Measurements from ENCODE around the gene NHSL2. TPM values are rescaled to one million over a fixed set of nuclear protein-coding genes. Genes with fewer than 3 reads are reported as not detected.

The NHSL2 gene
- total RNA-seq, 4 donors from 2014 or later, result 1.5 to 2.7 (median 2.1) TPM

- no peaks in the 10 kb centered on the region for H3K27me3 ChIP-seq
- ATAC-seq (no peak), DNase-seq (no peak)
- H3K27ac ChIP-seq, result no peak overlapping the region
- H3K4me1 ChIP-seq, result no peaks in the 10 kb centered on the region
- TF ChIP-seq, protein P1, sequence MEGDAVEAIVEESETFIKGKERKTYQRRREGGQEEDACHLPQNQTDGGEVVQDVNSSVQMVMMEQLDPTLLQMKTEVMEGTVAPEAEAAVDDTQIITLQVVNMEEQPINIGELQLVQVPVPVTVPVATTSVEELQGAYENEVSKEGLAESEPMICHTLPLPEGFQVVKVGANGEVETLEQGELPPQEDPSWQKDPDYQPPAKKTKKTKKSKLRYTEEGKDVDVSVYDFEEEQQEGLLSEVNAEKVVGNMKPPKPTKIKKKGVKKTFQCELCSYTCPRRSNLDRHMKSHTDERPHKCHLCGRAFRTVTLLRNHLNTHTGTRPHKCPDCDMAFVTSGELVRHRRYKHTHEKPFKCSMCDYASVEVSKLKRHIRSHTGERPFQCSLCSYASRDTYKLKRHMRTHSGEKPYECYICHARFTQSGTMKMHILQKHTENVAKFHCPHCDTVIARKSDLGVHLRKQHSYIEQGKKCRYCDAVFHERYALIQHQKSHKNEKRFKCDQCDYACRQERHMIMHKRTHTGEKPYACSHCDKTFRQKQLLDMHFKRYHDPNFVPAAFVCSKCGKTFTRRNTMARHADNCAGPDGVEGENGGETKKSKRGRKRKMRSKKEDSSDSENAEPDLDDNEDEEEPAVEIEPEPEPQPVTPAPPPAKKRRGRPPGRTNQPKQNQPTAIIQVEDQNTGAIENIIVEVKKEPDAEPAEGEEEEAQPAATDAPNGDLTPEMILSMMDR (IDR thresholded peaks at IDR 0.05 in 4 of 5, conservative IDR thresholded peaks at IDR 0.05 in 1 of 5), result no peak
- no peak for TF ChIP-seq POLR2A (IDR thresholded peaks at IDR 0.05)
- no peaks in the 10 kb centered on the region for H3K9me3 ChIP-seq
- in situ Hi-C loops (cut with MboI; ENCODE audit: low sequenced_read_pairs in 4 of 4), result no loop called here
- intact Hi-C loops (cut with DNase I; ENCODE audit: low total_unique reads), result no loop called here
- no peaks in the 10 kb centered on the region for H3K36me3 ChIP-seq
- no peak overlapping the region for H3K4me3 ChIP-seq
Observed at GRCh38 chrX:72029483-72030411, 119.1 kb downstream of the NHSL2 start.

GRCh38 chrX:72030431-72030830, 119.8 kb downstream of the NHSL2 start:
- Histone ChIP-seq H3K9me3 (no peaks in the 10 kb centered on the region), H3K4me3 (no peak overlapping the region), H3K4me1 (no peaks in the 10 kb centered on the region), H3K27me3 (no peaks in the 10 kb centered on the region), H3K27ac (no peak overlapping the region), H3K36me3 (no peaks in the 10 kb centered on the region)
- in situ Hi-C loops (cut with MboI; ENCODE audit: low sequenced_read_pairs in 4 of 4), result no loop called here
- TF ChIP-seq, protein P1 (IDR thresholded peaks at IDR 0.05 in 4 of 5, conservative IDR thresholded peaks at IDR 0.05 in 1 of 5), result no peak
- no peak for TF ChIP-seq POLR2A (IDR thresholded peaks at IDR 0.05)
- DNase-seq (no peak), ATAC-seq (no peak)
- intact Hi-C loops (cut with DNase I; ENCODE audit: low total_unique reads), result no loop called here

DNA sequence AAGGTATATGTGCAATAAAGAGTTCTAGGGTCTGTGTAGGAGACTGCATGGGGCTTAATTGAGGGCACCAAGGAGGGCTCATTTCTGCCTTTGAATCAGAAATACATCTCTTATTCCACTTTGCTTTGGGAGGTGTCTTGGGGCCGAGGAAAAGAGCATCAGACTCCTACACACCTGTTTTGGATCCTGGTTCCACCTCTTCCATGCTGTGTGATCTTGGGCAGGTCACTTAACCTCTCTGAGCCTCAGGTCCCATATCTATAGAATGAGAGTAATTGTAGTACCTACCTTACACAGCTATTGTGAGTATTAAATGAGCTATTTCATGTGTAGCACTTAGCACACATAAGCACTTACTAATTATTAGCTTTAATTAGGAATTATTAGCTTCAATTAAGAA, 120.5 kb downstream of the NHSL2 start:
- H3K36me3 ChIP-seq, result no peaks in the 10 kb centered on the region
- H3K27me3 ChIP-seq, result peaks cover 0 to 4% (median 0%) of the 10 kb centered on the region in 3 donors
- H3K9me3 ChIP-seq, result no peaks in the 10 kb centered on the region
- ATAC-seq (no peak), DNase-seq (no peak)
- H3K27ac ChIP-seq, result no peak overlapping the region
- TF ChIP-seq, protein P1 (IDR thresholded peaks at IDR 0.05 in 4 of 5, conservative IDR thresholded peaks at IDR 0.05 in 1 of 5), result no peak
- TF ChIP-seq POLR2A (IDR thresholded peaks at IDR 0.05), result no peak
- no peak overlapping the region for H3K4me3 ChIP-seq
- no peaks in the 10 kb centered on the region for H3K4me1 ChIP-seq
- in situ Hi-C loops (cut with MboI; ENCODE audit: low sequenced_read_pairs in 4 of 4) (no loop called here), intact Hi-C loops (cut with DNase I; ENCODE audit: low total_unique reads) (no loop called here)

- no peak for TF ChIP-seq POLR2A (IDR thresholded peaks at IDR 0.05)
- TF ChIP-seq, protein P1 (IDR thresholded peaks at IDR 0.05 in 4 of 5, conservative IDR thresholded peaks at IDR 0.05 in 1 of 5), result no peak
- intact Hi-C loops (cut with DNase I; ENCODE audit: low total_unique reads), result no loop called here
- no peak overlapping the region for H3K27ac ChIP-seq
- DNase-seq (no peak), ATAC-seq (no peak)
- H3K27me3 ChIP-seq, result peaks cover 0 to 4% (median 0%) of the 10 kb centered on the region in 3 donors
- no peaks in the 10 kb centered on the region for H3K36me3 ChIP-seq
- no peaks in the 10 kb centered on the region for H3K4me1 ChIP-seq
- H3K9me3 ChIP-seq, result peaks cover 0 to 4% (median 0%) of the 10 kb centered on the region in 3 donors
- in situ Hi-C loops (cut with MboI; ENCODE audit: low sequenced_read_pairs in 4 of 4), result no loop called here
- H3K4me3 ChIP-seq, result no peak overlapping the region
Observed at GRCh38 chrX:72031634-72032033, 121.0 kb downstream of the NHSL2 start.
